Heart left ventricle (tissue), 16 donors: ENCODE results near the gene TMEM14A. TPM values are rescaled to one million over a fixed set of nuclear protein-coding genes. Genes with fewer than 3 reads are reported as not detected.
A peak's percentile ranks its signal among the peaks of the same experiment; 100 is the strongest.

Experiments
- ATAC-seq, 4 donors: fragments of 200-7000 bp; cut with Tn5 transposase; one replicate each; pipeline ENCODE4 v1.9.1; 2020 to 2022; ENCODE audit warnings: moderate library complexity in 4 of 4, mild to moderate bottlenecking in 3 of 4, moderate number of reproducible peaks in 1 of 4
- DNase-seq, 5 donors: peaks; one replicate each; pipeline ENCODE4 v3.0.0-alpha.2; 2020
- H3K27ac ChIP-seq, 12 donors: fragments of 200-600 bp; sonication (generic) in 4 of 12; one replicate each; pipeline versions ENCODE4 v1.5.0 to v1.8.0; 2016 to 2022; ENCODE audit warnings: mild to moderate bottlenecking in 2 of 12
- H3K27me3 ChIP-seq, 9 donors: fragments of 200-600 bp; sonication (generic) in 2 of 9; one replicate each; pipeline versions ENCODE4 v1.5.1 to v1.8.0; 2016 to 2022; ENCODE audit warnings: mild to moderate bottlenecking in 3 of 9
- H3K36me3 ChIP-seq, 9 donors: fragments of 200-600 bp; sonication (generic) in 2 of 9; one replicate each; pipeline versions ENCODE4 v1.5.0 to v1.8.0; 2018 to 2022; ENCODE audit warnings: mild to moderate bottlenecking in 2 of 9
- H3K4me1 ChIP-seq, 12 donors: fragments of 200-600 bp; sonication (generic) in 4 of 12; one replicate each; pipeline versions ENCODE4 v1.5.0 to v1.8.0; 2016 to 2022; ENCODE audit warnings: mild to moderate bottlenecking in 3 of 12
- H3K4me3 ChIP-seq, 12 donors: fragments of 200-600 bp; sonication (generic) in 4 of 12; one replicate each; pipeline versions ENCODE4 v1.5.0 to v1.8.0; 2017 to 2022; ENCODE audit warnings: mild to moderate bottlenecking in 9 of 12, moderate library complexity in 4 of 12
- H3K9me3 ChIP-seq, 12 donors: fragments of 200-600 bp; sonication (generic) in 4 of 12; one replicate each; pipeline versions ENCODE4 v1.5.0 to v1.8.0; 2016 to 2022; ENCODE audit warnings: mild to moderate bottlenecking in 1 of 12
- POLR2A ChIP-seq, 2 donors: fragments of 450-650 bp; IDR thresholded peaks; one replicate each; pipeline ENCODE4 v1.6.1; 2017; ENCODE audit warnings: antibody characterized with exemption in 2 of 2, mild to moderate bottlenecking in 2 of 2, moderate library complexity in 2 of 2
- WGBS, 4 donors: extraction: QIAGEN DNeasy Blood & Tissue Kit in 2 of 4; methylation state at CpG; one replicate each; pipeline versions ENCODE4 v1.1.5 to v1.1.7; 2013 to 2018; 5-methylcytosine and 5-hydroxymethylcytosine counted together
- intact Hi-C, 10 donors: fragments of 100-400 bp; cut with DNase I; formaldehyde crosslinking; loops; one replicate each; pipeline versions ENCODE4 v1.11.1 to v1.14.2; 2022
- polyA plus RNA-seq, 2 donors: library from polyadenylated mRNA; stranded (reverse); fragments of 200-250 nt; gene quantifications; one replicate each; pipeline ENCODE4 v1.2.3, GENCODE V29; 2013
- total RNA-seq, 9 donors: library from RNA; depleted of rRNA in 2 of 9; stranded (reverse); fragments of >200 nt in 2 of 9; fragmentation: NEBNext Ultra II Directional in 3 of 9; extraction: Animal tissue kit (Norgen Biotek cat#: 25700) in 3 of 9; gene quantifications; one replicate each; pipeline versions ENCODE4 v1.1.0 to v1.2.4, GENCODE V29; 2016 to 2023
- TF ChIP-seq, protein P1 (sequence below), 12 donors: fragments of 200-600 bp; sonication (generic) in 4 of 12; IDR thresholded peaks; one replicate each; pipeline versions ENCODE4 v1.5.0 to v1.8.0; 2018 to 2022; ENCODE audit warnings: antibody characterized with exemption in 12 of 12, mild to moderate bottlenecking in 5 of 12
- donor health status: ischemic (EF 13 %, LVEDD 7.1; RV severe dilation, severe dysfunction).
- donor health status: healthy with polysubstance abuse.
- donor health status: DM: no; HTN: yes; CAD: no.
- donor health status: DM: no; HTN: no; CAD: no.
- donor health status: ischemic (EF 25% LVEDD 6.9; RV normal size, moderate dysfunction).
- donor health status: ischemic (EF 25% LVEDD 5.7; RV mildly dilated, moderate dysfunction).
- donor health status: healthy.
- donor health status: DM: yes; HTN: yes; CAD: no.
- donor health status: ischemic (EF 35%, LVEDD 5.7; RV mildly dilated, moderate dysfunction).
- donor health status: nonischemic (EF 11% LVEDD 7.7; RV severe dilation, severe dysfunction).
- donor health status: DM: yes; HTN: yes; CAD: no.
- donor health status: PGD.
- donor health status: ischemic (EF 29% LVEDD 5.4; RV normal size, mild dysfunction).
- donor health status: nonischemic (EF 23%, LVEDD 6.1; RV moderate dilation, normal function).

TMEM14A gene
- total and polyA plus RNA-seq, 11 donors = 5.0 to 13.5 (median 8.0) TPM

GRCh38 chr6:52645976-52646375 is 24.9 kb upstream of the TMEM14A start:
- Histone ChIP-seq H3K4me1 (peaks cover 0 to 19% (median 0%) of the 10 kb centered on the region in 12 donors), H3K36me3 (no peaks in the 10 kb centered on the region), H3K27me3 (peaks cover 0 to 10% (median 0%) of the 10 kb centered on the region in 9 donors), H3K4me3 (no peak overlapping the region), H3K27ac (no peak overlapping the region), H3K9me3 (no peaks in the 10 kb centered on the region)
- DNase-seq (no peak), ATAC-seq (no peak)
- intact Hi-C loops = loop anchor here in 2 of 10 donors (5.0 kb wide), 2 partner anchors 34 to 39 kb away; no protein-coding TSS in a partner anchor
- TF ChIP-seq POLR2A (IDR thresholded peaks at IDR 0.05) = no peak
- TF ChIP-seq, protein P1, sequence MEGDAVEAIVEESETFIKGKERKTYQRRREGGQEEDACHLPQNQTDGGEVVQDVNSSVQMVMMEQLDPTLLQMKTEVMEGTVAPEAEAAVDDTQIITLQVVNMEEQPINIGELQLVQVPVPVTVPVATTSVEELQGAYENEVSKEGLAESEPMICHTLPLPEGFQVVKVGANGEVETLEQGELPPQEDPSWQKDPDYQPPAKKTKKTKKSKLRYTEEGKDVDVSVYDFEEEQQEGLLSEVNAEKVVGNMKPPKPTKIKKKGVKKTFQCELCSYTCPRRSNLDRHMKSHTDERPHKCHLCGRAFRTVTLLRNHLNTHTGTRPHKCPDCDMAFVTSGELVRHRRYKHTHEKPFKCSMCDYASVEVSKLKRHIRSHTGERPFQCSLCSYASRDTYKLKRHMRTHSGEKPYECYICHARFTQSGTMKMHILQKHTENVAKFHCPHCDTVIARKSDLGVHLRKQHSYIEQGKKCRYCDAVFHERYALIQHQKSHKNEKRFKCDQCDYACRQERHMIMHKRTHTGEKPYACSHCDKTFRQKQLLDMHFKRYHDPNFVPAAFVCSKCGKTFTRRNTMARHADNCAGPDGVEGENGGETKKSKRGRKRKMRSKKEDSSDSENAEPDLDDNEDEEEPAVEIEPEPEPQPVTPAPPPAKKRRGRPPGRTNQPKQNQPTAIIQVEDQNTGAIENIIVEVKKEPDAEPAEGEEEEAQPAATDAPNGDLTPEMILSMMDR (IDR thresholded peaks at IDR 0.05) = no peak
- WGBS, 4 donors = 92 to 96% (median 93%) methylated on average over 4 of the region's 4 CpGs

GRCh38 chr6:52647199-52647598 is 23.7 kb upstream of the TMEM14A start:
- TF ChIP-seq, protein P1 (IDR thresholded peaks at IDR 0.05) = no peak
- no peak for TF ChIP-seq POLR2A (IDR thresholded peaks at IDR 0.05)
- no peak overlapping the region for H3K4me3 ChIP-seq
- H3K9me3 ChIP-seq = no peaks in the 10 kb centered on the region
- H3K36me3 ChIP-seq = no peaks in the 10 kb centered on the region
- intact Hi-C loops = loop anchor here in 2 of 10 donors (5.0 kb wide), 2 partner anchors 35 to 40 kb away; no protein-coding TSS in a partner anchor
- DNase-seq = no peak
- H3K4me1 ChIP-seq = peaks cover 0 to 8% (median 0%) of the 10 kb centered on the region in 12 donors
- H3K27me3 ChIP-seq = peaks cover 0 to 8% (median 0%) of the 10 kb centered on the region in 9 donors
- ATAC-seq = no peak
- H3K27ac ChIP-seq = no peak overlapping the region
- 85 to 92% (median 89%) methylated on average over 3 of the region's 3 CpGs for WGBS, 4 donors

DNA sequence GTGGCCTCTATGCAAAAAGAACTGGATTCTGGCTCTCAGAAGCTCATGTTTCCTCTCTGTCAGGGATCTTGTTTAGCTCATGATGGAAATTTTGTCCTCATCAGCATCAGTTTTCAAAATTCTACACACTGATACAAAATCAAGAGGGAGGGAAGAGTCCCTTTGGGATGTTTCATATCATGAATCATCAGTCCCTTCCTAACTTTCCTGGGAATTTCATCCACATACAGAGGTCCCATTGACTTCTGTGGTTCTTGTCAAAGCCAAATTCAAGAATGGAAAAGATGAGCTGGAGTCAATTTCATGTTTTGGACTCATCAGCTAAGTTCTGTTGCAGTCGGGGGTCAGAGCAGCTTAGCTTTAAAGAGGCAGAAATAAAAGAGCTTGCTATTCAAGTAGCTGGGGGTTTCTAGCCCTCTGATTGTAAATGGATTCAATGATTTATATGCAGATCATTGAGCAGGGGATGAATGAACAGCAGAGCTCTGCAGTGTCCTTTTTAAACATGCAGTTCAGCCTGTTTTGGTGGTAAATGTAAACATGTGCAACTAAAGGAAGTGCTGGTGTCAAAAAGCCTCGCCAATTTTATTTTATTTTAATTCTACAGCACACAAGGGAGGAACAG is 21.3 kb upstream of the TMEM14A start:
- Histone ChIP-seq H3K27ac (peak overlapping the region in 3 of 12 donors; percentile 8 to 44 (median 32)), H3K4me3 (no peak overlapping the region), H3K27me3 (peaks cover 0 to 16% (median 0%) of the 10 kb centered on the region in 9 donors), H3K36me3 (no peaks in the 10 kb centered on the region), H3K9me3 (no peaks in the 10 kb centered on the region), H3K4me1 (peaks cover 0 to 8% (median 0%) of the 10 kb centered on the region in 12 donors)
- TF ChIP-seq, protein P1 (IDR thresholded peaks at IDR 0.05) = no peak
- no peak for TF ChIP-seq POLR2A (IDR thresholded peaks at IDR 0.05)
- intact Hi-C loops = loop anchor here in 3 of 10 donors (5.0 kb wide), 2 partner anchors 37 to 42 kb away; no protein-coding TSS in a partner anchor
- ATAC-seq = peak in 1 of 4 donors; percentile 28
- 51 to 63% (median 60%) methylated on average over 2 of the region's 2 CpGs for WGBS, 4 donors
- DNase-seq = no peak

- H3K4me3 ChIP-seq = no peak overlapping the region
- peaks cover 0 to 8% (median 0%) of the 10 kb centered on the region in 12 donors for H3K4me1 ChIP-seq
- intact Hi-C loops = loop anchor here in 1 of 10 donors (5.0 kb wide), 1 partner anchor 44 kb away; no protein-coding TSS in a partner anchor
- no peaks in the 10 kb centered on the region for H3K36me3 ChIP-seq
- peak in 1 of 5 donors; percentile 15 for DNase-seq
- peaks cover 0 to 8% (median 0%) of the 10 kb centered on the region in 9 donors for H3K27me3 ChIP-seq
- peak in 1 of 4 donors; percentile 24 for ATAC-seq
- WGBS, 4 donors = 71 to 75% (median 74%) methylated on average over 3 of the region's 3 CpGs
- H3K9me3 ChIP-seq = no peaks in the 10 kb centered on the region
- TF ChIP-seq, protein P1 (IDR thresholded peaks at IDR 0.05) = no peak
- TF ChIP-seq POLR2A (IDR thresholded peaks at IDR 0.05) = no peak
- H3K27ac ChIP-seq = no peak overlapping the region
These were observed 20.0 kb upstream of the TMEM14A start for GRCh38 chr6:52650941-52651340.
